ENCODE measurements around the gene GALNT1. TPM values are rescaled to one million over a fixed set of nuclear protein-coding genes. Genes with fewer than 3 reads are reported as not detected.

The GALNT1 gene
- total RNA-seq, 1 experiment from 2014 or later = 77.9 TPM

DNA sequence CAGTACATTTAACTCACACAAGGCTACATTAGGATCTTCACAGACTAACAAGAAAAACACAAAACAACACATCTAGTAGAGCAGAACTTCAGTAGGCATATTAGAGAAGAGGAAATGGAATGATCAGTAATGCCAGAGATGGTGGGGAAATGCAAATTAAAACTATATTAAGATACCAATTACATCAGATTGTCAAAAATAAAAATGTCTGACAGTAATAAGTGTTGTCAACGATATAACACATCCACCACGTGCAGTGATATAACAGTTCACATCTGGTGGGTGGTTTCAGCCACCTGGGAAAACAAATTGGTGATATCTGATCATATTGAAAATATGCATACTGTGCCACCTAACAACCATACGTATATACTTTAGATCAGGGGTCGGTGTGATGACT lies 59.9 kb downstream of the GALNT1 start:
- TF ChIP-seq, protein P1, sequence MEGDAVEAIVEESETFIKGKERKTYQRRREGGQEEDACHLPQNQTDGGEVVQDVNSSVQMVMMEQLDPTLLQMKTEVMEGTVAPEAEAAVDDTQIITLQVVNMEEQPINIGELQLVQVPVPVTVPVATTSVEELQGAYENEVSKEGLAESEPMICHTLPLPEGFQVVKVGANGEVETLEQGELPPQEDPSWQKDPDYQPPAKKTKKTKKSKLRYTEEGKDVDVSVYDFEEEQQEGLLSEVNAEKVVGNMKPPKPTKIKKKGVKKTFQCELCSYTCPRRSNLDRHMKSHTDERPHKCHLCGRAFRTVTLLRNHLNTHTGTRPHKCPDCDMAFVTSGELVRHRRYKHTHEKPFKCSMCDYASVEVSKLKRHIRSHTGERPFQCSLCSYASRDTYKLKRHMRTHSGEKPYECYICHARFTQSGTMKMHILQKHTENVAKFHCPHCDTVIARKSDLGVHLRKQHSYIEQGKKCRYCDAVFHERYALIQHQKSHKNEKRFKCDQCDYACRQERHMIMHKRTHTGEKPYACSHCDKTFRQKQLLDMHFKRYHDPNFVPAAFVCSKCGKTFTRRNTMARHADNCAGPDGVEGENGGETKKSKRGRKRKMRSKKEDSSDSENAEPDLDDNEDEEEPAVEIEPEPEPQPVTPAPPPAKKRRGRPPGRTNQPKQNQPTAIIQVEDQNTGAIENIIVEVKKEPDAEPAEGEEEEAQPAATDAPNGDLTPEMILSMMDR (conservative IDR thresholded peaks at IDR 0.05) = no peak
- Histone ChIP-seq H2AFZ (ENCODE audit: low read length) (no peak overlapping the region), H3K9ac (ENCODE audit: extremely low read depth, insufficient read length, low read length) (no peak overlapping the region), H4K91ac (ENCODE audit: insufficient read length, low read depth, low read length) (no peak overlapping the region), H3K4ac (ENCODE audit: low read depth, low read length) (no peak overlapping the region), H4K20me1 (ENCODE audit: control insufficient read depth, insufficient read depth, insufficient read length) (no peaks in the 10 kb centered on the region), H2AK5ac (ENCODE audit: insufficient read length, low read length) (no peak overlapping the region), H3K79me1 (ENCODE audit: insufficient read depth, low read depth, low read length, poor library complexity, severe bottlenecking) (no peaks in the 10 kb centered on the region), H3K23ac (ENCODE audit: insufficient read length, low read depth, low read length) (no peak overlapping the region), H3K27ac (ENCODE audit: insufficient read length, low read depth, low read length) (no peak overlapping the region), H3K18ac (ENCODE audit: insufficient read length, low read depth, low read length) (no peak overlapping the region), H2BK15ac (ENCODE audit: low read depth, low read length) (no peak overlapping the region), H3K56ac (ENCODE audit: insufficient read length, low read depth, low read length) (no peak overlapping the region), H4K8ac (replicated peaks; ENCODE audit: insufficient read length, low read depth, low read length) (no peak overlapping the region), H3K4me1 (ENCODE audit: insufficient read depth, low read length) (no peaks in the 10 kb centered on the region), H3K14ac (ENCODE audit: insufficient read depth, low read length) (no peak overlapping the region), H3K4me2 (ENCODE audit: insufficient read depth, insufficient read length, low read length) (no peak overlapping the region), H4K5ac (ENCODE audit: insufficient read length, low read depth, low read length) (no peak overlapping the region), H3K79me2 (ENCODE audit: insufficient read depth, low read length) (no peaks in the 10 kb centered on the region; the same call in 1 of the 2 replicates), H3K27me3 (ENCODE audit: insufficient read depth, low read length) (no peaks in the 10 kb centered on the region), H2BK120ac (ENCODE audit: low read depth, low read length, poor library complexity, severe bottlenecking) (no peak overlapping the region), H3T11ph (ENCODE audit: low read length) (no peak overlapping the region), H2BK5ac (ENCODE audit: insufficient read length, low read length) (no peak overlapping the region), H2BK12ac (ENCODE audit: insufficient read length, low read depth, low read length) (no peak overlapping the region), H3K23me2 (ENCODE audit: insufficient read length, low read depth, low read length, poor library complexity, severe bottlenecking) (no peaks in the 10 kb centered on the region), H2BK20ac (ENCODE audit: low read depth, low read length, poor library complexity, severe bottlenecking) (no peak overlapping the region), H3K9me3 (ENCODE audit: control insufficient read depth, low read depth, low read length) (peaks cover 5% of the 10 kb centered on the region)
- H3K4me3 Mint-ChIP-seq = no peak overlapping the region; a peak in 1 of 5 replicates
- peaks cover 24 to 28% (median 24%) of the 10 kb centered on the region in 3 experiments for H3K36me3 Mint-ChIP-seq (ENCODE audit: insufficient read depth in 1 of 3, low read depth in 3 of 3)
- peaks cover 0 to 4% of the 10 kb centered on the region in 2 experiments; a peak in 1 of 4 replicates for H3K4me1 Mint-ChIP-seq
- H3K27me3 Mint-ChIP-seq (ENCODE audit: low read depth) = no peaks in the 10 kb centered on the region
- no peak overlapping the region for H3K27ac Mint-ChIP-seq
- H3K9me3 Mint-ChIP-seq = peaks cover 0 to 18% of the 10 kb centered on the region in 2 experiments; a peak in 4 of 5 replicates
- no CpG with 5 or more reads among the region's 4 CpGs for WGBS (ENCODE audit: extremely low coverage, insufficient read length, low lambda C conversion rate)
- no peak for DNase-seq
